Peyer's patch (tissue), 4 donors: ENCODE measurements around the gene MAP1LC3B2. TPM values are rescaled to one million over a fixed set of nuclear protein-coding genes. Genes with fewer than 3 reads are reported as not detected.
A peak's percentile ranks its signal among the peaks of the same experiment; 100 is the strongest.

Source experiments
- DNase-seq, 3 donors: peaks; one replicate each; pipeline ENCODE4 v3.0.0-alpha.2; 2017 to 2019
- H3K27ac ChIP-seq, 4 donors: fragments of 200-600 bp; sonication (generic); one replicate each; pipeline ENCODE4 v1.5.1; 2016 to 2019
- H3K27me3 ChIP-seq, 2 donors: fragments of 200-600 bp; sonication (generic); one replicate each; pipeline ENCODE4 v1.5.1; 2019
- H3K36me3 ChIP-seq, 3 donors: fragments of 200-600 bp; sonication (generic); one replicate each; pipeline ENCODE4 v1.5.1; 2016 to 2019
- H3K4me1 ChIP-seq, 4 donors: fragments of 200-600 bp; sonication (generic); one replicate each; pipeline ENCODE4 v1.5.1; 2016 to 2019
- H3K4me3 ChIP-seq, 4 donors: fragments of 200-600 bp; sonication (generic); 1 replicate in 3 of 4; 2 replicates in 1 of 4; pipeline ENCODE4 v1.5.1; 2016 to 2019; ENCODE audit warnings: mild to moderate bottlenecking in 1 of 4
- H3K9me3 ChIP-seq, 4 donors: fragments of 200-600 bp; sonication (generic); one replicate each; pipeline ENCODE4 v1.5.1; 2016 to 2019; ENCODE audit warnings: mild to moderate bottlenecking in 1 of 4
- CTCF ChIP-seq, 6 experiments: fragments of 450-650 bp in 4 of 6; fragments of 200-600 bp in 2 of 6; sonication (generic) in 1 of 6; IDR thresholded peaks; one replicate each; pipeline ENCODE4 v1.5.1; 2017 to 2019; ENCODE audit warnings: antibody characterized with exemption in 6 of 6, mild to moderate bottlenecking in 3 of 6, moderate library complexity in 1 of 6
- POLR2A ChIP-seq, 2 donors: fragments of 450-650 bp; IDR thresholded peaks; one replicate each; pipeline ENCODE4 v1.5.1; 2017; ENCODE audit warnings: antibody characterized with exemption in 2 of 2, mild to moderate bottlenecking in 2 of 2, moderate library complexity in 2 of 2
- total RNA-seq, 4 donors: library from RNA; depleted of rRNA; stranded (reverse); fragments of >200 nt; gene quantifications; one replicate each; pipeline ENCODE4 v1.1.0, GENCODE V29; 2016

The MAP1LC3B2 gene
- total RNA-seq, 4 donors from 2014 or later, result 1.9 TPM; not detected in 3

GRCh38 chr12:116538682-116539305 lies 20.4 kb upstream of the MAP1LC3B2 start:
- TF ChIP-seq POLR2A (IDR thresholded peaks at IDR 0.05), result no peak
- TF ChIP-seq CTCF (IDR thresholded peaks at IDR 0.05), result no peak
- no peaks in the 10 kb centered on the region for H3K36me3 ChIP-seq
- H3K4me3 ChIP-seq, result no peak overlapping the region
- DNase-seq, result no peak
- H3K4me1 ChIP-seq, result peaks cover 0 to 15% (median 2%) of the 10 kb centered on the region in 4 donors
- no peaks in the 10 kb centered on the region for H3K9me3 ChIP-seq
- H3K27me3 ChIP-seq, result no peaks in the 10 kb centered on the region
- peak overlapping the region in 3 of 4 donors; percentile 7 to 35 (median 27) for H3K27ac ChIP-seq

GRCh38 chr12:116539361-116539771 lies 19.8 kb upstream of the MAP1LC3B2 start:
- TF ChIP-seq CTCF (IDR thresholded peaks at IDR 0.05), result no peak
- no peak for TF ChIP-seq POLR2A (IDR thresholded peaks at IDR 0.05)
- Histone ChIP-seq H3K4me1 (peaks cover 0 to 12% (median 2%) of the 10 kb centered on the region in 4 donors), H3K27ac (peak overlapping the region in 3 of 4 donors; percentile 7 to 35 (median 27)), H3K36me3 (no peaks in the 10 kb centered on the region), H3K9me3 (no peaks in the 10 kb centered on the region), H3K4me3 (no peak overlapping the region), H3K27me3 (no peaks in the 10 kb centered on the region)
- no peak for DNase-seq

- no peak for DNase-seq
- H3K4me3 ChIP-seq, result no peak overlapping the region
- no peaks in the 10 kb centered on the region for H3K36me3 ChIP-seq
- peaks cover 0 to 12% (median 0%) of the 10 kb centered on the region in 4 donors for H3K4me1 ChIP-seq
- no peaks in the 10 kb centered on the region for H3K27me3 ChIP-seq
- TF ChIP-seq CTCF (IDR thresholded peaks at IDR 0.05) (no peak), POLR2A (IDR thresholded peaks at IDR 0.05) (no peak)
- H3K9me3 ChIP-seq, result no peaks in the 10 kb centered on the region
- H3K27ac ChIP-seq, result peak overlapping the region in 3 of 4 donors; percentile 7 to 35 (median 27)
Measured at GRCh38 chr12:116539905-116540482, 19.2 kb upstream of the MAP1LC3B2 start.

DNA sequence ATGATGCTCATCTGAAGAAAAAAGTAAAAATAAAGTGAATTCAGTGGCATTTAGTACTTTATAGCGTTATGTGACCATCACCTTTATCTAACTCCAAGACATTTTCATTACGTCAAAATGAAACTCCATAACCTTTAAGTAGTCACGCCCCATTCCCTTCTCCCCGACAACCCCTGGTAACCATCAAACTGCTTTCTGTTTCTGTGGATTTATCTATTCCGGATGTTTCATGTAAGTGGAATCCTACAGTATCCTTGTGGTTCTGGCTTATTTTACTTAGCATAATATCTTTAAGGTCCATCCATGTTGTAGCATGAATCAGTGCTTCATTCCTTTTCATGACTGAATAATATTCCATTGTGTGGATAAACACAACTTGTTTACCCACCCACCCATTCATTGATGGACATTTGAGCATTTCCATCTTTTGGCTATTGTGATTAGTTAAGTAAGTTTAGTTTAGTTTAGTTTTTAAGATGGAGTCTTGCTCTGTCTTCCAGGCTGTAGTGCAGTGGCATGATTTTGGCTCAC lies 18.5 kb upstream of the MAP1LC3B2 start:
- Histone ChIP-seq H3K4me3 (no peak overlapping the region), H3K27ac (peak overlapping the region in 2 of 4 donors; percentile 7 to 35), H3K4me1 (peaks cover 0 to 12% (median 0%) of the 10 kb centered on the region in 4 donors), H3K36me3 (no peaks in the 10 kb centered on the region), H3K27me3 (no peaks in the 10 kb centered on the region), H3K9me3 (no peaks in the 10 kb centered on the region)
- no peak for TF ChIP-seq POLR2A (IDR thresholded peaks at IDR 0.05)
- TF ChIP-seq CTCF (IDR thresholded peaks at IDR 0.05), result no peak
- DNase-seq, result no peak

- Histone ChIP-seq H3K27me3 (no peaks in the 10 kb centered on the region), H3K4me1 (peaks cover 0 to 12% (median 0%) of the 10 kb centered on the region in 4 donors), H3K36me3 (no peaks in the 10 kb centered on the region), H3K4me3 (no peak overlapping the region), H3K9me3 (no peaks in the 10 kb centered on the region), H3K27ac (no peak overlapping the region)
- TF ChIP-seq POLR2A (IDR thresholded peaks at IDR 0.05) (no peak), CTCF (IDR thresholded peaks at IDR 0.05) (no peak)
- no peak for DNase-seq
Measured at GRCh38 chr12:116541547-116542344, 17.4 kb upstream of the MAP1LC3B2 start.
